Peyer's patch (tissue), 4 donors: ENCODE measurements around the gene ZNF763. TPM values are rescaled to one million over a fixed set of nuclear protein-coding genes. Genes with fewer than 3 reads are reported as not detected.

ENCODE experiments used
- DNase-seq, 3 donors: peaks; one replicate each; pipeline ENCODE4 v3.0.0-alpha.2; 2017 to 2019
- H3K27ac ChIP-seq, 4 donors: fragments of 200-600 bp; sonication (generic); one replicate each; pipeline ENCODE4 v1.5.1; 2016 to 2019
- H3K27me3 ChIP-seq, 2 donors: fragments of 200-600 bp; sonication (generic); one replicate each; pipeline ENCODE4 v1.5.1; 2019
- H3K36me3 ChIP-seq, 3 donors: fragments of 200-600 bp; sonication (generic); one replicate each; pipeline ENCODE4 v1.5.1; 2016 to 2019
- H3K4me1 ChIP-seq, 4 donors: fragments of 200-600 bp; sonication (generic); one replicate each; pipeline ENCODE4 v1.5.1; 2016 to 2019
- H3K4me3 ChIP-seq, 4 donors: fragments of 200-600 bp; sonication (generic); 1 replicate in 3 of 4; 2 replicates in 1 of 4; pipeline ENCODE4 v1.5.1; 2016 to 2019; ENCODE audit warnings: mild to moderate bottlenecking in 1 of 4
- H3K9me3 ChIP-seq, 4 donors: fragments of 200-600 bp; sonication (generic); one replicate each; pipeline ENCODE4 v1.5.1; 2016 to 2019; ENCODE audit warnings: mild to moderate bottlenecking in 1 of 4
- POLR2A ChIP-seq, 2 donors: fragments of 450-650 bp; IDR thresholded peaks; one replicate each; pipeline ENCODE4 v1.5.1; 2017; ENCODE audit warnings: antibody characterized with exemption in 2 of 2, mild to moderate bottlenecking in 2 of 2, moderate library complexity in 2 of 2
- small RNA-seq, 2 donors: library from RNA; depleted of rRNA; stranded (forward); fragments of <200 nt; gene quantifications; one replicate each; pipeline ENCODE3, GENCODE V24; 2016
- total RNA-seq, 4 donors: library from RNA; depleted of rRNA; stranded (reverse); fragments of >200 nt; gene quantifications; one replicate each; pipeline ENCODE4 v1.1.0, GENCODE V29; 2016
- TF ChIP-seq, protein P1 (sequence below), 6 experiments: fragments of 450-650 bp in 4 of 6; fragments of 200-600 bp in 2 of 6; sonication (generic) in 1 of 6; IDR thresholded peaks; one replicate each; pipeline ENCODE4 v1.5.1; 2017 to 2019; ENCODE audit warnings: antibody characterized with exemption in 6 of 6, mild to moderate bottlenecking in 3 of 6, moderate library complexity in 1 of 6

The ZNF763 gene
- total RNA-seq, 4 donors from 2014 or later = 4.1 to 18.6 (median 8.3) TPM

DNA sequence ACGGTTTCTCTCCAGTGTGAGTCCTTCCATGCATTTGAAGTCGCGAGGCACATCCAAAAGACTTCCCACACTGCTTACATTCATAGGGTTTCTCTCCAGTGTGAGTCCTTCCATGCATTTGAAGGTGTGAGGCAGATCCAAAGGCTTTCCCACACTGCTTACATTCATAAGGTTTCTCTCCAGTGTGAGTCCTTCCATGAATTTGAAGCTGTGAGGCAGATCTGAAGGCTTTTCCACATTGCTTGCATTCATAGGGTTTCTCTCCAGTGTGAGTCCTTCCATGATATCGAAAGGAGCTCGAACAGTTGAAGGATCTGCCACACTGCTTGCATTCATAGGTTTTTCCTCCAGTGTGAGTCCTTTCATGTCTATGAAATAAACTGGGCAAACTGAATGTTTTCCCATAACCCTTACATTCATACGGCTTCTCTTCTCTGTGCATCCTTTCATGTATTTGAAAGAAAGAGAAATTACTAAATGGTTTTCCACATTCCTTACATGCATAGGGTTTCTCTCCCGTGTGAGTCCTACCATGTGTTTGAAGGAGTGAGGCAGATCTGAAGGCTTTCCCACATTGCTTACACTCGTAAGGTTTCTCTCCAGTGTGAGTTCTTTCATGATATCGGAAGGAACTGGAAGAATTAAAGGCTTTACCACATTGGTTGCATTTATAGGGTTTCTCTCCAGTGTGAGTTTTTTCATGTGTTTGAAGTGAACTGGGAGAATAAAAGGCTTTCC is 50.3 kb downstream of the ZNF763 start:
- TF ChIP-seq, protein P1, sequence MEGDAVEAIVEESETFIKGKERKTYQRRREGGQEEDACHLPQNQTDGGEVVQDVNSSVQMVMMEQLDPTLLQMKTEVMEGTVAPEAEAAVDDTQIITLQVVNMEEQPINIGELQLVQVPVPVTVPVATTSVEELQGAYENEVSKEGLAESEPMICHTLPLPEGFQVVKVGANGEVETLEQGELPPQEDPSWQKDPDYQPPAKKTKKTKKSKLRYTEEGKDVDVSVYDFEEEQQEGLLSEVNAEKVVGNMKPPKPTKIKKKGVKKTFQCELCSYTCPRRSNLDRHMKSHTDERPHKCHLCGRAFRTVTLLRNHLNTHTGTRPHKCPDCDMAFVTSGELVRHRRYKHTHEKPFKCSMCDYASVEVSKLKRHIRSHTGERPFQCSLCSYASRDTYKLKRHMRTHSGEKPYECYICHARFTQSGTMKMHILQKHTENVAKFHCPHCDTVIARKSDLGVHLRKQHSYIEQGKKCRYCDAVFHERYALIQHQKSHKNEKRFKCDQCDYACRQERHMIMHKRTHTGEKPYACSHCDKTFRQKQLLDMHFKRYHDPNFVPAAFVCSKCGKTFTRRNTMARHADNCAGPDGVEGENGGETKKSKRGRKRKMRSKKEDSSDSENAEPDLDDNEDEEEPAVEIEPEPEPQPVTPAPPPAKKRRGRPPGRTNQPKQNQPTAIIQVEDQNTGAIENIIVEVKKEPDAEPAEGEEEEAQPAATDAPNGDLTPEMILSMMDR (IDR thresholded peaks at IDR 0.05) = no peak
- no peak for TF ChIP-seq POLR2A (IDR thresholded peaks at IDR 0.05)
- H3K36me3 ChIP-seq = peaks cover 0 to 48% (median 3%) of the 10 kb centered on the region in 3 donors
- H3K27ac ChIP-seq = no peak overlapping the region
- no peak for DNase-seq
- no peak overlapping the region for H3K4me3 ChIP-seq
- no peaks in the 10 kb centered on the region for H3K27me3 ChIP-seq
- no peaks in the 10 kb centered on the region for H3K4me1 ChIP-seq
- H3K9me3 ChIP-seq = peaks cover 0 to 62% (median 30%) of the 10 kb centered on the region in 4 donors

DNA sequence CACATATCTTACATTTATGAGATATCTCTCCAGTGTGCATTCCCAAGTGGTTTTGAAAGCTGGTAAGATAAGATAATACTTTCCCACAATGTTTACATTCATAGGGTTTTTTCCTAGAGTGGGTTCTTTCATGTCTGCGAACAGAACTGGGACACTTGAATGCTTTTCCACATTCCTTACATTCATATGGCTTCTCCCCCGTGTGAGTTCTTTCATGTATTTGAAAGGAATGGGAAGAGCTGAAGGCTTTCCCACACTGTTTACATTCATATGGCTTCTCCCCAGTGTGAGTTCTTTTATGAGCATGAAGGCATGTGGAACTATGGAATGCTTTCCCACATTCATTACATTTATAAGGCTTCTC is 50.9 kb downstream of the ZNF763 start:
- Histone ChIP-seq H3K36me3 (peaks cover 0 to 48% (median 3%) of the 10 kb centered on the region in 3 donors), H3K4me3 (no peak overlapping the region), H3K9me3 (peaks cover 0 to 62% (median 30%) of the 10 kb centered on the region in 4 donors), H3K27me3 (no peaks in the 10 kb centered on the region), H3K4me1 (no peaks in the 10 kb centered on the region), H3K27ac (no peak overlapping the region)
- TF ChIP-seq, protein P1 (IDR thresholded peaks at IDR 0.05) = no peak
- no peak for TF ChIP-seq POLR2A (IDR thresholded peaks at IDR 0.05)
- DNase-seq = no peak

Small RNA genes lying within 50 kb of the gene (small RNA-seq; reads per million reads assigned to genes)
- gene RNA5SP464 = 0 reads per million in 2 donors
- gene RNA5SP465 = 0 to 0.13 reads per million in 2 donors

Other genes with a start within 250 kb of the ZNF763 start
- 10 to 100 TPM in 3 of 4 donors, 1 to 10 TPM in 1; 5.0 to 14.4 (median 13.1) TPM for gene ZNF823, start 226.1 kb upstream of the ZNF763 start, total RNA-seq
- gene ZNF441, start 198.0 kb upstream of the ZNF763 start, total RNA-seq = 10 to 100 TPM in 3 of 4 donors, 1 to 10 TPM in 1; 6.8 to 37.1 (median 12.5) TPM
- 1 to 10 TPM; 1.1 to 1.9 (median 1.4) TPM for gene ZNF491, start 166.5 kb upstream of the ZNF763 start, total RNA-seq
- 10 to 100 TPM; 28.0 to 87.2 (median 40.7) TPM for gene ZNF440, start 150.8 kb upstream of the ZNF763 start, total RNA-seq
- gene ZNF439, start 116.3 kb upstream of the ZNF763 start, total RNA-seq = 10 to 100 TPM; 11.6 to 30.5 (median 23.4) TPM
- gene ZNF69, start 77.3 kb upstream of the ZNF763 start, total RNA-seq = 10 to 100 TPM in 3 of 4 donors, 1 to 10 TPM in 1; 8.9 to 19.8 (median 14.5) TPM
- gene ZNF700, start 39.9 kb upstream of the ZNF763 start, total RNA-seq = 10 to 100 TPM; 31.5 to 37.8 (median 34.7) TPM
- 1 to 10 TPM in 2 of 4 donors, under 1 TPM in 1, not detected in 1; 0.35 to 3.5 (median 1.7) TPM for gene ZNF433, start 70.6 kb downstream of the ZNF763 start, total RNA-seq
- not detected for gene ZNF878, start 87.9 kb downstream of the ZNF763 start, total RNA-seq
- gene ZNF844, start 99.7 kb downstream of the ZNF763 start, total RNA-seq = 10 to 100 TPM in 1 of 4 donors, 1 to 10 TPM in 3; 7.0 to 16.5 (median 9.6) TPM
- gene ZNF20, start 175.3 kb downstream of the ZNF763 start, total RNA-seq = 1 to 10 TPM in 3 of 4 donors, under 1 TPM in 1; 0.88 to 9.5 (median 7.6) TPM
- 1 to 10 TPM; 1.7 to 5.8 (median 3.9) TPM for gene ZNF625, start 191.7 kb downstream of the ZNF763 start, total RNA-seq
- gene ZNF136, start 198.1 kb downstream of the ZNF763 start, total RNA-seq = 10 to 100 TPM in 2 of 4 donors, 1 to 10 TPM in 2; 6.4 to 26.4 (median 9.8) TPM